BLaER1 (cell line): Measurements from ENCODE around the gene POMT2.
A peak's percentile ranks its signal among the peaks of the same experiment; 100 is the strongest.

Experiments
- H3K27ac ChIP-seq: shearing (Covaris generic); formaldehyde crosslinking; 2 replicates; pipeline ENCODE4 v1.8.1; 2022
- H3K27me3 ChIP-seq: shearing (Covaris generic); formaldehyde crosslinking; 2 replicates; pipeline ENCODE4 v1.8.1; 2022
- H3K36me3 ChIP-seq: shearing (Covaris generic); formaldehyde crosslinking; 2 replicates; pipeline ENCODE4 v1.8.1; 2022
- H3K4me1 ChIP-seq: shearing (Covaris generic); formaldehyde crosslinking; 2 replicates; pipeline ENCODE4 v1.8.1; 2022
- H3K4me2 ChIP-seq: shearing (Covaris generic); formaldehyde crosslinking; 2 replicates; pipeline ENCODE4 v1.8.1; 2022
- H3K4me3 ChIP-seq: shearing (Covaris generic); formaldehyde crosslinking; 2 replicates; pipeline ENCODE4 v1.8.1; 2022
- H3K9ac ChIP-seq: shearing (Covaris generic); formaldehyde crosslinking; 2 replicates; pipeline ENCODE4 v1.8.1; 2022
- H3K9me3 ChIP-seq: shearing (Covaris generic); formaldehyde crosslinking; 2 replicates; pipeline ENCODE4 v1.8.1; 2022
- H4K20me1 ChIP-seq: shearing (Covaris generic); formaldehyde crosslinking; 2 replicates; pipeline ENCODE4 v1.8.1; 2022
- Cebpa-rat ChIP-seq: shearing (Covaris generic); IDR thresholded peaks from 2 replicates; pipeline ENCODE4 v1.8.1; 2022

POMT2 gene

DNA sequence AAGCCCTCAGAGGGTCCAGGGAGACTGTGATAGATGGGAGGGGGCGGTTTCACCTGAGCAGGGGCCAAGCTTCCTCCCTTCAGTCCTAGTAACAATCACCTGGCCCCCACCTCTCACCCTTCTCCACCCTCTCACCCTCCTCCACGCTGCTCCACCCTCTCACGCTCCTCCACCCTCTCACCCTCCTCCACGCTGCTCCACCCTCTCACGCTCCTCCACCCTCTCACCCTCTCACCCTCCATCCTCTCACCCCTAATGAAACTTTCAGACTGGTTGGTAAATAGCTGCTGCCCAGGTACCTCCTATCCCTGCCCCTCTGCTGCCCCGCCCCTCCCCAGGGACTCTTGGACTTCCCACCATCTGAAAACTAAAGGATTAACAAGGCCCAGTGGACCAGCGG, 83.9 kb downstream of the POMT2 start:
- Histone ChIP-seq H3K9ac (no peak overlapping the region), H3K4me3 (no peak overlapping the region), H3K4me2 (peak overlapping the region; percentile 88), H3K4me1 (peaks cover 55% of the 10 kb centered on the region), H3K9me3 (no peaks in the 10 kb centered on the region), H3K27ac (peak overlapping the region; percentile 89; the same call in 1 of the 2 replicates), H3K27me3 (no peaks in the 10 kb centered on the region), H4K20me1 (no peaks in the 10 kb centered on the region), H3K36me3 (peaks cover 19% of the 10 kb centered on the region; the same call in 1 of the 2 replicates)
- TF ChIP-seq Cebpa-rat, result no peak

DNA sequence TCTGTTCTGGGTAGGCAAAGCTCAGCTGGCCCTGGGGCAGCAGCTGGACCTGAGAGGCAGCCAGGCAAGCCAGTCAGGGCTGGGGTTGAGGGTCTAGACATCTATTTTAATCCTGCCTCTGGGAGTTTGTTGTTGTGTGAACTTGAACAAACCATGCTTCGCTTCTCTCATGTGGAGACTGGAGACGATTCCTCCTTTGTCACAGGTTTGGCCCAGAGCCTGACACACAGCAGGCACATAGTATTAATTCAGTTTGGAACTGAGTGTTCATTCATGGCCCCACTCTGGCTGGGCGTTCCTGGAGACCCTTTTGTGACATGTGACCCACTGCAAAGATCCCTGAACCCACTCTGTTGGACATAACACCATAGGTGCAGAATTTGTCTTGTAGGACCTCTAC, 89.0 kb downstream of the POMT2 start:
- Histone ChIP-seq H3K9me3 (peaks cover 11% of the 10 kb centered on the region), H3K9ac (no peak overlapping the region), H3K27me3 (no peaks in the 10 kb centered on the region), H3K27ac (no peak overlapping the region), H3K4me1 (peaks cover 4% of the 10 kb centered on the region), H3K4me2 (no peak overlapping the region), H4K20me1 (no peaks in the 10 kb centered on the region), H3K4me3 (no peak overlapping the region), H3K36me3 (peaks cover 52% of the 10 kb centered on the region)
- TF ChIP-seq Cebpa-rat, result no peak

- Histone ChIP-seq H3K9ac (no peak overlapping the region), H3K4me3 (no peak overlapping the region), H3K9me3 (peaks cover 11% of the 10 kb centered on the region), H3K27ac (no peak overlapping the region), H3K36me3 (peaks cover 56% of the 10 kb centered on the region), H3K4me2 (no peak overlapping the region), H4K20me1 (no peaks in the 10 kb centered on the region), H3K4me1 (no peaks in the 10 kb centered on the region), H3K27me3 (no peaks in the 10 kb centered on the region)
- no peak for TF ChIP-seq Cebpa-rat
These were observed 89.8 kb downstream of the POMT2 start for GRCh38 chr14:77230914-77231313.

- H3K27me3 ChIP-seq, result no peaks in the 10 kb centered on the region
These were observed 92.6 kb downstream of the POMT2 start for GRCh38 chr14:77228056-77228455.

DNA sequence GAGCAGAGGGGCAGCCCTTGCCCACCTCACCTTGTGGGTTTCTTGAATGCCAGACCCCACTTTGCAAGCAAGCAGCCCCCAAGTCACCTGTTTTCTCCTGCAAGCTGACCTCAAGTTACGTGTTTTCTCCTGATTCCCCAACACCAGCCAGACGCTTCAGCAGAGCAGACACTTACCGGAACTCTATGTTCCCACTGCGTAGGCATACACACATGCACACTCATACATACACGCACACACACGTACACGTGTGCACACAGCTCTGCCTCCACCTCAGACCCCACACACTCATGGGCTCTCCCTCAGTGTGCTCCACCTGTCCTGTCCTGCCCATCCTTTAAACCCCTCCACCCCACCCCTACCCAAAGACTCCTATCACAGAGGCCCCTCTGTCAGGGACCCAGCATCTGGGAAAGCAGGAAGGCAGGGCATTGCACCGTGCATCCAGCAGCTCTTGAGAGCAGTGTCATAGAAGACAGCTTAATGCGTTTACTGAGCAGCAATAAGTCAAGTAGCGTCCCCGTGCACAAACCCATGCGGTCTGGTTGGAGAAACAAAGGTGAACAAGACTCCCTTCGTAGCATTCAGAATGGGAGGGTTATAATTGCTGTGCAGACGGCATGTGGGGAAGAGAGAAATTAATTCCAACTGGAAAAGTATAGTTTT, 94.7 kb downstream of the POMT2 start:
- no peak for TF ChIP-seq Cebpa-rat
- peaks cover 37% of the 10 kb centered on the region for H3K36me3 ChIP-seq
- H4K20me1 ChIP-seq, result no peaks in the 10 kb centered on the region
- no peaks in the 10 kb centered on the region for H3K27me3 ChIP-seq
- no peak overlapping the region for H3K4me3 ChIP-seq
- H3K27ac ChIP-seq, result no peak overlapping the region
- H3K4me1 ChIP-seq, result peaks cover 23% of the 10 kb centered on the region
- H3K9ac ChIP-seq, result no peak overlapping the region
- H3K9me3 ChIP-seq, result peaks cover 9% of the 10 kb centered on the region
- H3K4me2 ChIP-seq, result no peak overlapping the region

More at GRCh38 chr14:77228056-77228455, 92.6 kb downstream of the POMT2 start:
- Histone ChIP-seq H4K20me1 (no peaks in the 10 kb centered on the region), H3K27ac (no peak overlapping the region), H3K4me1 (peaks cover 18% of the 10 kb centered on the region), H3K36me3 (peaks cover 55% of the 10 kb centered on the region), H3K4me3 (no peak overlapping the region), H3K9ac (no peak overlapping the region), H3K9me3 (peaks cover 11% of the 10 kb centered on the region), H3K4me2 (no peak overlapping the region)
- no peak for TF ChIP-seq Cebpa-rat

GRCh38 chr14:77225254-77225653, 95.4 kb downstream of the POMT2 start:
- no peak overlapping the region for H3K4me3 ChIP-seq
- peaks cover under 1% of the 10 kb centered on the region; the same call in 1 of the 2 replicates for H3K9me3 ChIP-seq
- no peak overlapping the region for H3K4me2 ChIP-seq
- peaks cover 30% of the 10 kb centered on the region for H3K36me3 ChIP-seq
- peaks cover 26% of the 10 kb centered on the region for H3K4me1 ChIP-seq
- H3K9ac ChIP-seq, result no peak overlapping the region
- H4K20me1 ChIP-seq, result no peaks in the 10 kb centered on the region
- no peak overlapping the region for H3K27ac ChIP-seq
- no peak for TF ChIP-seq Cebpa-rat
- H3K27me3 ChIP-seq, result no peaks in the 10 kb centered on the region
